Right lung (tissue), 5 donors: ENCODE results near the gene ADCYAP1. TPM values are rescaled to one million over a fixed set of nuclear protein-coding genes. Genes with fewer than 3 reads are reported as not detected.

ENCODE experiments used
- DNase-seq, 2 donors: peaks; one replicate each; pipeline ENCODE4 v3.0.0-alpha.2; 2013
- polyA plus RNA-seq, 5 donors: library from polyadenylated mRNA; unstranded; fragments of 120-200 nt; gene quantifications; one replicate each; pipeline versions ENCODE4 v1.2.1 to v1.2.3, GENCODE V29; 2013; ENCODE audit warnings: inconsistent platforms in 1 of 5, low replicate concordance in 1 of 5; ENCODE audit not compliant: insufficient read length in 5 of 5, insufficient read depth in 1 of 5

ADCYAP1 gene
- polyA plus RNA-seq, 5 donors = 0.05 to 0.21 (median 0.13) TPM

DNA sequence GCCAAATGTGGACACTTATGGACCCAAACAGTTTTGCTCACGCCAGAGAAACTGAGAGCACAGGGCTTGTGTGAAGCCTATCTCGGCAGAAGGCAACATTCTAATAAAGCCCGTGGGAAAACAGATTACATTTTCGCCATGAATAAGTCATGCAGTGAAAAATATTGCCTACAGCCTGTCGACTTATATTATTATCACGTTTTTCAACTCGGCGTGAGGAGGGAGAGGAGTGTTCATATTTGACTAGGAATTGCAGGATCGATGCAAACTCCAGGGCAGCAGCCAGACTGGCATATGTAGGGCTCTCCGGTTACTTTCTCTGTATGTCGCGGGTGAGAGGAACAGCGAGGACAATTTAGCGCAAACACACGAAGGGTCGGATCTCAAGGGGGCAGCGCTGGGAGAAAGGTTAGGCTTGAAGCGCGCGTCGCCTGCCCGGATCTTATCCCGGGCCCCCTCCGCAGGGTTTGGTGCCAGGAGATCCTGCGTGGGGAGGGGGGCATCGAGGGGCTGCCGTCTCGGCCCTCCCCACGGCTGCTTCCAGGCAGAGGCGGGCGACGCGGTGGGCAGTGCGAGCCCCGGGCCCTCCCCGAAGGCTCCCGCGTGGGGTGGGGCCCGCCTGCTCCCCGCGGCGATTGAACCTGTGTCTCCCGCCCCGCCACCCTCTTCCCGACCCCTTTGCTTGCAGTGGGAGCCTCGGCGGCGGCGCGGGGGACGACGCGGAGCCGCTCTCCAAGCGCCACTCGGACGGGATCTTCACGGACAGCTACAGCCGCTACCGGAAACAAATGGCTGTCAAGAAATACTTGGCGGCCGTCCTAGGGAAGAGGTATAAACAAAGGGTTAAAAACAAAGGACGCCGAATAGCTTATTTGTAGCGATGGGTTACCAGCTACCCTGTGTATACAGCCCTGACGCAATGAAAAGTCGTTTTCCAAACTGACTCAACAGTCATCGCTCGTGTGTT is 4.4 kb downstream of the ADCYAP1 start:
- no peak for DNase-seq

DNA sequence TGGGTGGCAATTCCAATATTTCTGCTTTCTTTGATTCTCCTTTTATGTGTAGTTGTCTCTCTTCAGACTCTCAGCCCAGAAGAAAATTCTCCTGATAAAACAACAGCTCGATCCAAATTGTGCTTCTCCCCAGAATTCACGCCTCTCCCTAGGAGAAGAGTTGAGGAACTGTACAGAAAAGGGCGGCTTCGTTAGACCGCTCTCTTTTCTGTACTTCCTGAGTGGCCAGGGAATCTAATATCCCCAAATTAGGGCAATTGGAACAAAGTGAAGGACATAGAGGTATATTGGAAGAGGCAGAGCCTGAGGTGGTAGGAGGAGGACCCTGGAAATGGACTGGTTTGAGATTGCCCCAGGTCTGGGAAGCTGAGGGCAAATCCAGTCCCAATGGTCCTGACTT is 5.6 kb downstream of the ADCYAP1 start:
- no peak for DNase-seq

DNA sequence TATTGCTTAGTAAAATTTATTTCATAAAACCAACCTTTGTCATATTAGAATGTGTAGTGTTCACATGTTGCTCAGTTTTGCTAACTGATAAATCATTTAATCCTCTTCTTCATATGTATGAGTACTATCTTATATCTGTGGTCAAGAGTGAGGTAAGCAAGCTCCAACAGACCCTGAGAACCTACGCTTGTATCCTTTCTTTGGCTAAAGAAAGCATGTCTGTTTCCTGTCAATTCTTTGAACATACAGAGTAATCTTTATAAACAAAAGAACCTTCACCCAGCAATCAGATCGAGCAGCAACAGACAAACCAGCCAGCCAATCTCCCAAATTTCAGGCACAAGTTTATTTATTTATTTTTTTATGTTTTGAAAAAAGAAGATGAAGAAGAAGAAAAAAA is 6.4 kb downstream of the ADCYAP1 start:
- DNase-seq = no peak

- DNase-seq = no peak
These were observed 6.8 kb downstream of the ADCYAP1 start for GRCh38 chr18:911486-911885.

GRCh38 chr18:916562-916961 is 11.9 kb downstream of the ADCYAP1 start:
- no peak for DNase-seq

- no peak for DNase-seq
These were observed 14.4 kb downstream of the ADCYAP1 start for GRCh38 chr18:919078-919477.

GRCh38 chr18:923144-923866 is 18.6 kb downstream of the ADCYAP1 start:
- DNase-seq = no peak

GRCh38 chr18:924987-925386 is 20.3 kb downstream of the ADCYAP1 start:
- DNase-seq = no peak

- DNase-seq = no peak
These were observed 22.3 kb downstream of the ADCYAP1 start for GRCh38 chr18:926946-927345.

DNA sequence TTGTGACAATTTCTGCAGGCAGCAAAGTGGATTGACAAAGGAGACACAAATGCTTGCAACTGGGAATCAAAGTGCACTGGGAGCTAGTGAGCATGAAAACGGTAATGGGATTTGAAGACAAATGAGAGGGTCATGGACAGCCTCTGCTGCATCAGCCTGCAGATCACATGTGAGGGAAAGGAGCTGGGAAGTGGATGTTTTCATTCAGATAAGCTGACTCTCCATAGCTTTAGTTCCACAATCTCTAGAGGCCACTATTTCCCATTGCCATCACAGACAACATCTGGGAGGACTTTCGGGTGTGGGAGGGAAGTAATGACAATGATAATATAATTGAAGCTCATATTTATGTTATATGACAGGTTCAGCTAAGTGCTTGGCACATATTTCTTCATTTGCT is 28.4 kb downstream of the ADCYAP1 start:
- DNase-seq = no peak

GRCh38 chr18:934518-935133 is 30.0 kb downstream of the ADCYAP1 start:
- DNase-seq = no peak

DNA sequence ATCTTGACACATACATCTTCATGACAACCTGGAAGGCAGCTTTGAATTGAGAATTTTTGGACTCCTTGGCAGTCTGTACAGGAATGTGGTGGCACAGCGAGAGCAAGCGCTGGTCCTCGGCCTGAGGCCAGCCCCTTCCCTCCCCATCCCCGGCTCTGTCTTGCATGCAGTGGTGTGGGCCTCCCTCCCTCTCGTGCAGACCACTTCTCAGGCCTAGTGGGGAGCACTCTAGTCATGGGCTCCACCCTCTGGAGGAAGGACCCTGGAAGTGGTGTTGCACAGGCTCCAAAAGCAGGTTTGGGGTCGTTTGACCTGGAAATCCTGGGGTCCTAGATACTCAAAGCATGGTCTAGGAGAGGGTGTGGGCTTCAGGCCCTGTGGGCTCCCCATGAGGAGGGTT is 32.3 kb downstream of the ADCYAP1 start:
- DNase-seq = no peak

DNA sequence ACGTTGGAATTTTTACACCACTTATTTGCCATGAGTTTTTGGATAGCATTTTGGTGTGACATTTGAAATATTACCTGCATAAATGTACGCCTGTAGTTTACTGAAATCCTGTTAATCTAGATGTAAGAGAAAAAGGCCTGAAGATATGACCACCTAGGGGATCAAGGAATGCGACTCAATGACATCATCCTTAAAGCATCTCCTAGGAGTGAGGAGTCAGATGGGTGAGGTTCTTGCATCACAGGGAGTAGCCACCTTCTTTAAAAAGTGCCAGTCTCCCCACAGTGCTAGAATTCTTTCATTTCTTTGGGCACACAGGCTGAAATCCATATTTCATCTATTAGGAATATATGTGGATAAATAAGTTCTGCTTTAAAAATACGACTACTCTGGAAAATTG is 34.5 kb downstream of the ADCYAP1 start:
- DNase-seq = no peak

DNA sequence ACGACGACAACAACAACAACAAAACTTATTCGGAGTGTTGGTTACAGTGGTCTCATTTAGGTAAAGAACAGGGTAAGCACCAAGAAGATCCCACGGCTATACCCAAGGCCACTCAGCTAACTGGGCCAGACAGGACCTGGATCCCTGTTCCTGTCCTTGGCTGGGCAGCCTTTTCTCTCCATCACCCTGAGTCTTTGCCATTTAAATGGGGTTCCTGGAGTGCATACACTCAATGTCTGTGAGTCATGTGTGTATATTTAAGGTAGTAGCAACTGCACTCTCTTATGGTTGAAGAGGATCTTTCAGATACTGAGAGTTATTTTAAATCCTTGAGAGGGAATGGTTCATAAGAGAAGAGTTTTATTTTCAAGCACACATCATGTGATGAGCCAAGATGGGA is 35.3 kb downstream of the ADCYAP1 start:
- no peak for DNase-seq

DNA sequence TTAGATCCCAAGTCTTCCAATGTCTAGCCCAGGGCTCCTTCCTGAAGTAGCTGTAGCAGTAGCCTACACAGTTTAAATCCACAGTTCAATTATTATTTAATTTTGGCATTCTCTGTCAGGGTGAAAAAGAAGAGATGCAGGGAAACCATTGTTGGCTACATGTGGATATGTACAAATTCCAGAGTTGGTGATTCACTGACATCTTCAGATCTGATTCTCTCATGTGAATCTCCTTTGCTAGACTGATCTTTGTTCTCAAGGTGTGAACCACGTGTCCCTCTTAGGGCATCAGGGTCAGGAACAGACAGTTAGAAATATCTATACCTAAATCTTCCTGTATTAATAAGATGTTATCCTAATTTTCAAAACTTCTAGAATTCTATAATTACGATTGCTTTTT is 36.7 kb downstream of the ADCYAP1 start:
- DNase-seq = no peak

GRCh38 chr18:944440-944839 is 39.8 kb downstream of the ADCYAP1 start:
- DNase-seq = no peak

DNA sequence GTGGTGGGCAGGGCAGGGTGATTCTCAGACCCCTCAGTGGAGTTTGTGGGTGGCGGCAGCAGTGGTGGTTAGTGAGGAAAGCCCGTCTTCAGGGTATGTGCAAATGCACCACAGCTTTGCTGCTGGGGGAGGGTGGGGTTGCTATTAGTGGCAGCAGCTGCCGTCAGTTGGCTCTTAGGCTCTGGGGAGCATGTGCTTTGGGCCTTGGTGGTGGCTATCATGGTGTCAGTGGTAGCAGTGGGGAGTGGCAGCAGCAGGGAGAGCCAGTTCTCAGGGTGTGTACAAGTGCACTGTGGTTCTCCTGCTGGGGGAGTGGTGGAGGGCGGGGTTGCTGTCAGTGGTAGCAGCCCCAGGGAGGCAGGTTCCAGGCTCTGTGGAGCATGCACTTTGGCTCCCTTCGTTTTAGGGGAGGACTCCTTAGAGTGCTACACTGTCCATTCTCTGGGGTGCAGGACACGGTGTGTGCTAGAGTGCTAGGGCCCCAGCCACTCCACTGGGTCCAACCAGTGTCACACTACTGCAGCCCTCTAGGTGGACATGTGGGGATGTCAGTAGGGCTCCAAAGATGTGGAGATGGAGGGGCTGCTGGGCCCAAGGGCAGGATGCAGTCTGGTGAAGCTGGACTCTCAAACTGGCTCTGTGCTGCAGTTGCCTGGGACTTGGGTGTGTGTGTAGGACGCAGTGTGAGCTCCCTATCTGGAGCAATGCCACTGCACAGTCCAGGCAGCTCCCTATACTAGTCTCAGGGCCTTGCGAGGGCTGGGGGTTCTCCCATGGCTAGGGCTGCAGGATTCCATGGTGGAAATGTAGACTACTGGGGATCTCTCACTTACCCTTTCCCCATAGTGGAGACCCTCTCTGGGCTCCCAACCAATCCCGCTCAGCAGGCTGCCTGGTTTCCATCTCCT is 45.3 kb downstream of the ADCYAP1 start:
- DNase-seq = no peak

GRCh38 chr18:950882-951495 is 46.3 kb downstream of the ADCYAP1 start:
- no peak for DNase-seq

GRCh38 chr18:955384-956066 is 50.9 kb downstream of the ADCYAP1 start:
- DNase-seq = no peak

DNA sequence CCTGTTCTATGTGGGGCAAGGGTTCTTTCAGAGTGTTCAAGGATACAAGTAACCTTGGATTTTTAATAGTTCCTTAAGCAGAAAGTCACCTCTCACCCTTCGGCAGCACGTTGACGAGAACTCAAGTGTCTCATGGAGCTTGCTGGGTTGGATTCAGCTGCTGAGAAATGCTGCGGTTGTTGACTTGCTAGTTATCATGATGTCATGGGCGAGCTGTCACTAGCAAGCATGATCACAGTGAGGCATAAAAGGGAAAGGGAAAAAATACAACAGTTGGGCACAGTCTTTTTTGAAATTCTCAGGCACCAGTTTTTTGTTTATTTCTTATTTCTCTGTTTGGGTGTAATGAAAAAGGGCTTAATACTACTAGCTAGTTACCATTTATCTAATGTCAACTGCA is 53.2 kb downstream of the ADCYAP1 start:
- no peak for DNase-seq
